ENCODE measurements around the gene NKD1.

The NKD1 gene

GRCh38 chr16:50680556-50680893 is 132.3 kb downstream of the NKD1 start:
- no peak for DNase-seq

GRCh38 chr16:50681021-50681885 is 133.1 kb downstream of the NKD1 start, which contains the start of gene SNX20:
TSS of gene SNX20 (minus strand) at chr16:50681312. CDS start at chr16:50677526, 3,786 bp downstream.
- DNase-seq: no peak

- no peak for DNase-seq
Observed at GRCh38 chr16:50683689-50684374, 135.6 kb downstream of the NKD1 start.

- DNase-seq: no peak
Observed at GRCh38 chr16:50684823-50685461, 136.7 kb downstream of the NKD1 start.

DNA sequence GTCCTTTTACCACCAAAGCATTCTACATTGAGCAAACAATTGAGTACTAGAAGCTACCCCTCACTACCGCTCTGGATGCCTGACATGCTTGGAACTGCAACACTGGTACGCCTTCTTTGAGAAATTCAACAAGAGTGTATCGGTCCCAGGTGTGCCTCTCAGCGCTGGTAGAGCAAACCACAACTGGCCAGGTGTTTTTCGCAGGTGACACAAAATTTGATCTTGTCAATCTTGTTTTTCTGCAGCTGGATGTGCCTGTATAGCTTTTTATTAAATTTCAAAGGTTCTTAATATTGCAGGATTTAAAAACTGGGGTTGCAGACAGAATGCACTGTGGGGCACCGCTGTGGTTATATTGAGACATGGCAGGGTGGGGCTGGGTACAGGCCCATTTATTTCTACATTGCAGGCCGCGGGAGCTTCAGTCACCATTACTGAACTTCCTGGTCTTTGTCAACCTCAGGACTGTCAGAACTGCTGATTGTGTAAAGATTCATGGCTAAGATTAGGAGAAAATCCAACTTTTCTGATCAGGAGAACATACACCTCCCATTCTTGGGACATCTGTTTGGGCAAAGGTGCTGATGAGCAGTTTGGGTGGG is 137.4 kb downstream of the NKD1 start:
- no peak for DNase-seq

DNA sequence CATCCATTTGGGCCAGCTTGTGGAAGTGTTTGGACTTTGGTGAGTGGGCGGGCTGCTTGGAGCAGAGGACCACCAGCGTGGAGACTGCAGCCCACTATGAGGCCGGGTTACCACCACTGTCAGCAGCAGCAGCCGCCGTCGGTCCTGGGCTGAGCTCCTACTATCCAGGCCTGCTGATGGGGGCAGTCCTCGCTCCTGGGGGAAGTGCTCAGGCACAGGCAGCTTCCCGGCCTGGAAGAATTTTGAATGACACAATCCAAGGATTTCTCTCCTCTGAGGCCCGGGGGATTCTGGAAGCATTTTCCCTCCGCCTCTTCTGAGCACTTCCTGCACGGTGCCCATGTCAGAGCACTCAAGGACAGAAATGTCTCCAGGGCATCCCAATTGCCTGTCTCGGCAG is 139.9 kb downstream of the NKD1 start:
- DNase-seq: no peak

GRCh38 chr16:50688867-50689266 is 140.7 kb downstream of the NKD1 start:
- no peak for DNase-seq

GRCh38 chr16:50690177-50690576 is 142.0 kb downstream of the NKD1 start:
- DNase-seq: no peak

DNA sequence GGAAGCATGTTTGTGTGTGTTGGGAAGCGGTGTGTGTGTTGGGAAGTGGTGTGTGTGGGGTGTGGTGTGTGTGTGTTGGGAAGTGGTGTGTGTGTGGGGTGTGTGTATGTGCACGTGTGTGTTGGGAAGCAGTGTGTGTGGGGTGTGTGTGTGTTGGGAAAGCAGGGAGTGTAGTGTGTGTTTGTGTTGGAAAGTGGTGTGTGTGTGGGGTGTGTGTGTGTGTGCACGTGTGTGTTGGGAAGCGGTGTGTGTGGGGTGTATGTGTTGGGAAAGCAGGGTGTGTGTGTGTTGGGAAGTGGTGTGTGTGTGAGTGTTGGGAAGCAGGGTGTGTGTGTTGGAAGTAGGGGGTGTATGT is 144.4 kb downstream of the NKD1 start:
- no peak for DNase-seq

DNA sequence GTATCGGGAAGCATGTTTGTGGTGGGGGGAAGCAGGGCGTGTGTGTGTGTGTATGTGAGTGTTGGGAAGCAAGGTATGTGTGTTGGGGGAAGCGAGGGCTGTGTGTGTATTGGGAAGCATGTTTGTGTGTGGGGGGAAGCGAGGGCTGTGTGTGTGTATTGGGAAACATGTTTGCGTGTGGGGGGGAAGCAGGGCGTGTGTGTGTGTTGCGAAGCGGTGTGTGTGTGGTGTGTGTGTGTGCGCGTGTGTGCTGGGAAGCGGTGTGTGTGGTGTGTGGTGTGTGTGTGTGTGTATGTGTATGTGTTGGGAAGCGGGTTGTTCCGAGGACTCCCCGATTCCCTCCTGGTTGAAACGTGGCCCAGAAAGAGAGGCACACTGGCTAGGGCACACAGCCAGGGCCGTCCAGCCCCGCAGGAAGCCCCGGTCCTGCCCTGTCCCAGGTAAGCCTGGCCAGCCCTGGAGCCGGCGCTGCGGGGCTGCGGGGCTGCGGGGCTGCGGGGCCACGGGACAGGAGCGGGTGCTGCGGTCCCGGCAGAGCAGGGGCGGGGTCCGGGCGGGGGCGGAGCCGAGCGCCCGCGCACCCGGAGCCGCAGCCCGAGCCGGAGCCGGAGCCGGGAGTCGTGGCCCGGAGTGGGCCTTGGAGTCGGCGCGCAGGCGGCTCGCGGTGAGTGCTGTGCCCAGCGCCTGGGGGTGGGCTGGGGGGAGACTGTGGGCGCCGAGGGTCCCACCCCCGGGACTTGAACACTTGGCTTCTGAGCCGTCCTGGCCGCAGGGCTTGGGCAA is 145.0 kb downstream of the NKD1 start, which contains the start of gene NOD2:
TSS of gene NOD2 (plus strand) at position 608 of the 783 bp plus-strand sequence. CDS start 5,890 bp downstream, outside the sequence.
- DNase-seq: no peak

GRCh38 chr16:50694206-50694605 is 146.0 kb downstream of the NKD1 start:
- no peak for DNase-seq

DNA sequence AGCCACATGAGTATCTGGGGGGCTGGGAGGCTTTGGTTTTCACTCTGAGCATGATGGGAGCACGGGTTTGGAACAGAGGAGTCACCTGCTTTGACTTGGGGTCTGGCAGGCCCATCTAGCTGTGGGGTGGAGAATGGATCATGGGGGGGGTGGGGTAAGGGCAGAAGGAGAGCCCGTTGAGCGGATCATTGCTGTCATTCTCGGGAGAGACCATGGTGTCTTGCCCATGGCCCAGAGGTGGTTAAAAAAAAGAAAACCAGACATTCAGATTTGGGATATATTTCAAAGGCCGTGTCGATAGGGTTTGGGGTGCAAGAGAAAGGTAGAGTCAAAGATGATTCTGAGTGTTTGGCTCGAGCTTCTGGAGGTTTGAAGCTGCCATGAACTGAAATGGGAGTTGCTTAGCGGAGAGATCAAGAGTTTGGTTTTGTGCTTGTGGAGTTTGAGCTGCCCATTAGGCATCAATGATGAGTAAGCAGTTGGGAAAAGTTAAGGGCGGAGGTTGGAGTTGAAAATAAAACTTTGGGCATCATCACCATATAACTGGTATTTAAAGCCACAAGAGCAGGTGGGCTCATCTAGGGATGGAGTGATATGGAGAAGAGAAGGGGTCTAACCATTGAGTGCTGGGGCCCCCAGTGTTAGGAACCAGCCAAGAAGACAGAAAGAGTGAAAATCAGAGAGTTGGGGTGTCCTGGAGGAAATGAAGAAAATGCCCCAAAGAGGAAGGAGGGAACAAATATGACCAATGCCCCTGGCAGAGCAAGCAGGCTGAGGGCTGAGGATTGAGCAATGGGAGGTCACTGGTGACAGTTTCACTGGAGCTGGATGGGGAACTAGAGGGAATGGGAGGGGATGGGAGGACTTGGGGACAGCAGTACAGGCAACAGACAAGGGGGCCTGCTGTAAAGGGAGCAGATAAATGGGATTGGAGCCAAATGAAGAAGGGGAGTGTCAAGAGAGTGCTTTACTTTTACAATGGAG is 147.1 kb downstream of the NKD1 start:
- DNase-seq: no peak

DNA sequence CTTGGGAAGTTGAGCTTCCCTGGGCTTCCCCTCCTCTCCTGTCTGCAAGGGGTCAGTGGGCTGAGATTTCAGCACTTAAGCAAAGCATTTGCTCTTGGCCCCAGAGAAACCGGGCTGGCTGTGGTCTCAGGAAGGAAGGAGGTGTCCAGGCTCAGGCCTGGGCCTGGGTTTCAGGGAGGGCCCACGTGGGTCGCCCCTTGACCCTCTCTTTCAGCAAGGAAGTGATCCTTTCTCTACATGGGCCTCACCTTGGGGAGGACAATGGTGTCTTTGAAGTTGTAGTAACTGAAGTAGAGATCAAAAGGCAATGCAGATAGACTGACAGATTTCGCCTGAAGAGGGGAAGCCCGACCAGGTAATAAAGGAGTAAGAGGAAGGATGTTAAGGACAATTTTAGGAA is 147.9 kb downstream of the NKD1 start:
- DNase-seq: no peak

DNA sequence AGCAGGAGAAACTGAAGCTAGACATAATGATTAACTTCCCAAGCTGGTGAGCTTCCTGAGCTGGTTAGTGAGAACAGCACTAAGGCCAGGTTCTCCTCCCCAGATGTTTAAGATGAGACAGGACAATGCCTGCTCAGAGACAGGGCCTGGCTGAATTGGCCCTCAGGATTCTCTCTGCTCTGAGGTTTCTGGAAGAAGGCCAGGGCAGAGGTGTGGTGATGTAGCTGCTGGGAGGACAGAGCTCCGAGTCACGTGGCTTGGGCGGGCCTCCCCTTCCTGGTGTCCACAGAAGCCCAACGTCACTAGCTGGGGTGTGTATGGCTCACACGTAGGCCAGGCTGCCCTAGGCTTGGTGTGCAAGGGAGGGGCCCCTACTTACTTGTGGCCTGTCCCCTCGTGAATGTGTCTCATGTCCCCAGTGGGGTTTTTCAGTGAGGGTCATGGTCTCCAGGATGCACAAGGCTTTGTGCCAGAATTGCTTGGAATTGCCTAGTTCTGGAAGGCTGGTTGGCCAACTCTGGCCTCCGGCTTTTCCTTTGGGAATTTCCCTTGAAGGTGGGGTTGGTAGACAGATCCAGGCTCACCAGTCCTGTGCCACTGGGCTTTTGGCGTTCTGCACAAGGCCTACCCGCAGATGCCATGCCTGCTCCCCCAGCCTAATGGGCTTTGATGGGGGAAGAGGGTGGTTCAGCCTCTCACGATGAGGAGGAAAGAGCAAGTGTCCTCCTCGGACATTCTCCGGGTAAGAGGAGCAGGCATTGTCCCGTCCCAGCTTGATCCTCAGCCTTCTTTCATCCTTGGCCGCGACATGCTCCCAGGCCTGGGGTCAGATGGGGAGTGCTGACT is 148.6 kb downstream of the NKD1 start:
- DNase-seq: no peak

DNA sequence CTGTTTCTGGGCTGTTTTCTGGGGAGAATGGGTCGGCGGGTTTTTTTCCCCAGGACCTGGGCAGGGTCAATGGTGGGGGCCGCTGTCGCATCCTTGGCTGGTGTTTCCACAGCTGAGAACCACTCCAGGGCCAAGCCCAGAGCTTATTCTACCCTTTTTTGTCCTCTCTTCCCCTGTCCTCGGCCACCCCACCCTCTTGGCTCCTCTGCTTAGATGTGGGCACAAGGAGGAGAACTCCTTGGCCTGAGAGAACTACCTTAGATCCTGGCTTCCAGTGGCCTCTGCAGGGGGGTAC is 149.2 kb downstream of the NKD1 start:
- no peak for DNase-seq

DNA sequence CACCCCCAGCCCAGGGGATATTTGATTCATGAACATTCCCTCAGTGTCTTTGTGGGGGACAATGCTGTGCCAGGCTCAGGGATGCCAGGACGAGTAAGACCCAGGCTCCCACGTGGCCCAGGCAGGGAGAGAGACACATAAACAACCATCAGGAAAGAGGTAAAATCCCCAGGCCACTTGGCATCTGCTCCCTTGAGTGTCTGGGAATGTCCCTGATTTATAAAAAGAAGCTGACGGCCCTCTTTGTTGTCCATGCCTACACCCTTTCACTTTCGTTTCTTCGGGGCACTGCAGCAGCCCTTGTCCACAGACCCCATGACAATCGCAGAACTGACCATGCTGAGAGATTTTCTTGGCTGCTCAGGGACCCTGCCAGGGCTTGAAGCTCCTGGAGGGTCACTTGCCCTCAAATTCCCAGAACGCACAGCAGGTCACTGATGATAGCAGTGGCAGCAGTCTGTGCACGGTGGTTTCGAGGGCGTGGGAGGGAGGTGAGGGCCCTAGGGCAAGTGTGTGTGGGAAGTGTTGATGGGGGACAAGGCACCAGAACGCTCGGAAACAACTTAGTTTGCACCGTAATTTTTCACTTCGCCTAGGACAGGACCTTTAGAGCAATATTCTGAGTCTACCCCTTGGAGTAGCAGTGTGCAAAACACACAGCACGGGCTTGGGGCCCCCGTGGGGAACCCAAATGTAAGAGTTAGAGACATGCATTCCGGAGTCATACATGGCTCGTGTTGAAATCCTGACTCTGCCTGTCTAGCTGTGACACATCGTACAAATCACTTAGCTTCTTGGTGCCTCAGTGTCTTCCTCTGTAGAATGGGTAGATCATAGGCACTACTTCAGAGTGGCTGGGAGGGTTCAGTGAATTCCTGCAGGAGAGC is 149.9 kb downstream of the NKD1 start:
- DNase-seq: no peak

Measured in NCI-H510A treated with DMSO at 0.1 percent for 48 hours (cell line).